Parathyroid adenoma (tissue), 2 donors: ENCODE measurements around the gene PA2G4.
A peak's percentile ranks its signal among the peaks of the same experiment; 100 is the strongest.
"Not testable (repeated sequence)": the region's sequence is repeated elsewhere in the genome, so short reads cannot be mapped to it uniquely, and the experiment has no call there.

Source experiments
- H2AFZ ChIP-seq: fragments of 300-600 bp; sonication (generic); one replicate; pipeline ENCODE4 v1.7.0; 2017; ENCODE audit warnings: antibody characterized with exemption, mild to moderate bottlenecking
- H3K27ac ChIP-seq: fragments of 300-600 bp; sonication (generic); one replicate; pipeline ENCODE4 v1.7.0; 2017
- H3K27me3 ChIP-seq: fragments of 300-600 bp; sonication (generic); one replicate; pipeline ENCODE4 v1.7.0; 2017; ENCODE audit warnings: low read length; ENCODE audit not compliant: control insufficient read depth, insufficient read depth
- H3K36me3 ChIP-seq: fragments of 300-600 bp; sonication (generic); one replicate; pipeline ENCODE4 v1.7.0; 2017; ENCODE audit warnings: low read length; ENCODE audit not compliant: control insufficient read depth, insufficient read depth
- H3K4me1 ChIP-seq: fragments of 300-600 bp; sonication (generic); one replicate; pipeline ENCODE4 v1.7.0; 2017; ENCODE audit warnings: control low read depth
- H3K4me2 ChIP-seq: fragments of 300-600 bp; sonication (generic); one replicate; pipeline ENCODE4 v1.7.0; 2017; ENCODE audit warnings: low read length
- H3K4me3 ChIP-seq: fragments of 300-600 bp; sonication (generic); one replicate; pipeline ENCODE4 v1.7.0; 2017; ENCODE audit warnings: low read depth, low read length
- H3K79me2 ChIP-seq: fragments of 300-600 bp; sonication (generic); one replicate; pipeline ENCODE4 v1.7.0; 2017; ENCODE audit warnings: control low read depth
- H3K9ac ChIP-seq: fragments of 300-600 bp; sonication (generic); one replicate; pipeline ENCODE4 v1.7.0; 2017; ENCODE audit warnings: mild to moderate bottlenecking
- H3K9me3 ChIP-seq: fragments of 300-600 bp; sonication (generic); one replicate; pipeline ENCODE4 v1.7.0; 2017; ENCODE audit warnings: low read length; ENCODE audit not compliant: control insufficient read depth
- TF ChIP-seq, protein P1 (sequence below): fragments of 300-600 bp; sonication (generic); IDR thresholded peaks from one replicate; pipeline ENCODE4 v1.7.0; 2017; ENCODE audit warnings: antibody characterized with exemption, mild to moderate bottlenecking
- donor health status: primary hyperparathyroidism.

PA2G4 gene

DNA sequence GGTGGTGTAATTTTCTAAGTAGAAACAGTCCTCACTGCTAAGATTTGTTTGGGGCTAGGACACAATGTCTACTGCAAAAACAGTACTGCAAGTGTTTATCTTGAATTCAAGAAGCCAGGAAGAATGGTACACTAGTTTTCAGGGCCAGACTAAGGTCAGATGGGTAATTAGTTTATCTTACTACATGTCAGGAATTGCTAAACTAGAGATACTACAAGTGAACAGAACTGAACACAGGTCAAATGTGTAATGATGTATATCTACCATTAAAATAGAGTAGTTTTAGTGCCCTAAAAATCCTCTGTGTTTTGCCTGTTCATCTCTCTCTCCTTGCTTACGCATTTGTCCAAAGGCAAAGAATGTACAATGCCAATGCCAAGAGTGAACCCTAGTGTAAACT, 9.7 kb downstream of the PA2G4 start:
- Histone ChIP-seq H3K4me3 (no peak overlapping the region), H3K4me2 (no peak overlapping the region), H2AFZ (no peak overlapping the region), H3K9ac (no peak overlapping the region), H3K4me1 (peaks cover 4% of the 10 kb centered on the region), H3K9me3 (no peaks in the 10 kb centered on the region), H3K27ac (no peak overlapping the region), H3K79me2 (peaks cover 2% of the 10 kb centered on the region), H3K27me3 (no peaks in the 10 kb centered on the region), H3K36me3 (no peaks in the 10 kb centered on the region)
- TF ChIP-seq, protein P1, sequence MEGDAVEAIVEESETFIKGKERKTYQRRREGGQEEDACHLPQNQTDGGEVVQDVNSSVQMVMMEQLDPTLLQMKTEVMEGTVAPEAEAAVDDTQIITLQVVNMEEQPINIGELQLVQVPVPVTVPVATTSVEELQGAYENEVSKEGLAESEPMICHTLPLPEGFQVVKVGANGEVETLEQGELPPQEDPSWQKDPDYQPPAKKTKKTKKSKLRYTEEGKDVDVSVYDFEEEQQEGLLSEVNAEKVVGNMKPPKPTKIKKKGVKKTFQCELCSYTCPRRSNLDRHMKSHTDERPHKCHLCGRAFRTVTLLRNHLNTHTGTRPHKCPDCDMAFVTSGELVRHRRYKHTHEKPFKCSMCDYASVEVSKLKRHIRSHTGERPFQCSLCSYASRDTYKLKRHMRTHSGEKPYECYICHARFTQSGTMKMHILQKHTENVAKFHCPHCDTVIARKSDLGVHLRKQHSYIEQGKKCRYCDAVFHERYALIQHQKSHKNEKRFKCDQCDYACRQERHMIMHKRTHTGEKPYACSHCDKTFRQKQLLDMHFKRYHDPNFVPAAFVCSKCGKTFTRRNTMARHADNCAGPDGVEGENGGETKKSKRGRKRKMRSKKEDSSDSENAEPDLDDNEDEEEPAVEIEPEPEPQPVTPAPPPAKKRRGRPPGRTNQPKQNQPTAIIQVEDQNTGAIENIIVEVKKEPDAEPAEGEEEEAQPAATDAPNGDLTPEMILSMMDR = no peak

DNA sequence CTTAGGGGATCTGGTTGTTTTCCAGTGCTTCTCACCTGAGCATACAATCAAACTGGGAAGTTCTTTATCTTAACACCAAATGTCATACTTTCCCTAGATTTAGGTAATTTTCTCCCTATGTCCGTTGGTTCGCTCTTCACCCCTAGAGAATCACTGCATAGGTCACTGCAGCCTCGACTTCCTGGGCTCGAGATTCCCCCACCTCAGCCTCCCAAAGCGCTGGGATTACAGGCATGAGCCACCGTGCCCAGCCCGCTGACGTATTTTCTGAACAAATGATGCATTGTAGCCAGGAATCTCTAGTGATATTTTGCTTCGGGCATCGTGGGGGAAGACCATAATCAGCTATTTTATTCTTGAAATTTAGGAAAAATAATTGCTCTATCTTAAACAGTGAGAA, 11.0 kb downstream of the PA2G4 start:
- peaks cover 11% of the 10 kb centered on the region for H3K4me1 ChIP-seq
- no peak overlapping the region for H3K9ac ChIP-seq
- H3K36me3 ChIP-seq = no peaks in the 10 kb centered on the region
- H3K4me3 ChIP-seq = peak overlapping the region; percentile 98
- no peaks in the 10 kb centered on the region for H3K27me3 ChIP-seq
- no peaks in the 10 kb centered on the region for H3K9me3 ChIP-seq
- peaks cover 2% of the 10 kb centered on the region for H3K79me2 ChIP-seq
- TF ChIP-seq, protein P1 = no peak
- peak overlapping the region; percentile 97 for H3K27ac ChIP-seq
- H2AFZ ChIP-seq = peak overlapping the region; percentile 82
- H3K4me2 ChIP-seq = peak overlapping the region; percentile 82

DNA sequence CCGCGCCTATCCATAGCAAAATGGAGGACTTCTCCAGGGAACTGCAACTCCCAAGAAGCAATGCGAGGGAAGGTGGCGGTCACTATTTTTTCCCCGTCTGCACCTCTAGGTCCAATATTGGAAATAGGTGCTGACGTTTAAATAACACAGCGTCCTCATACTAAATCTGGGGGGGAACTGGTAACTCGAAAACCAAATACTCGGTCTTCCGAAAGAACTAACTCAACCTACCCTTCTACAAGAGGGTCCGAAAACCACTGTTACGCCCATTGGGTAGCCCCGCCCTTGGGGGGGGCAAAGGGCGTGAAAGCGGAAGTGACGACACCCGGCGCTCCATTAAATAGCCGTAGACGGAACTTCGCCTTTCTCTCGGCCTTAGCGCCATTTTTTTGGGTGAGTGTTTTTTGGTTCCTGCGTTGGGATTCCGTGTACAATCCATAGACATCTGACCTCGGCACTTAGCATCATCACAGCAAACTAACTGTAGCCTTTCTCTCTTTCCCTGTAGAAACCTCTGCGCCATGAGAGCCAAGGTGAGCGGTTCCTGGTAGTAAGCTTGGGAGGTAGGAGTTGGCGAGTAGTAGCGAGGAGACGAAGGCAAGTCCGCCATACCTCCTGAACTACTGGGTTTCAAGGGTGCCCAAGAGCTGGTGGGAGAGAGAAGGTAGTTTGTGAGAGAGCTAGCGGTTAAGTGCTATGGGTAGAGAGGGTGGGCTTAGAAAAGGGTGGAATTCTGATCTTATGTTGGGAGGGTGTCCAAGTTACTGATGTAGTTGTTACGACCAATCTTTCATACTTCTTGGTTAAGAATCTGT, 12.1 kb downstream of the PA2G4 start, which contains the start of gene RPL41:
Gene RPL41, plus strand, starts transcription at position 367 of the 815 bp plus-strand sequence.
- Histone ChIP-seq H3K9me3 (no peaks in the 10 kb centered on the region), H2AFZ (peak within 1 kb of the TSS; percentile 82), H3K36me3 (no peaks in the 10 kb centered on the region), H3K4me3 (peak within 1 kb of the TSS; percentile 98), H3K4me1 (peaks cover 11% of the 10 kb centered on the region), H3K27ac (peak within 1 kb of the TSS; percentile 97), H3K9ac (peak within 1 kb of the TSS; percentile 40), H3K27me3 (no peaks in the 10 kb centered on the region), H3K79me2 (peaks cover 2% of the 10 kb centered on the region), H3K4me2 (peak within 1 kb of the TSS; percentile 84)
- TF ChIP-seq, protein P1 = peak; percentile 18

DNA sequence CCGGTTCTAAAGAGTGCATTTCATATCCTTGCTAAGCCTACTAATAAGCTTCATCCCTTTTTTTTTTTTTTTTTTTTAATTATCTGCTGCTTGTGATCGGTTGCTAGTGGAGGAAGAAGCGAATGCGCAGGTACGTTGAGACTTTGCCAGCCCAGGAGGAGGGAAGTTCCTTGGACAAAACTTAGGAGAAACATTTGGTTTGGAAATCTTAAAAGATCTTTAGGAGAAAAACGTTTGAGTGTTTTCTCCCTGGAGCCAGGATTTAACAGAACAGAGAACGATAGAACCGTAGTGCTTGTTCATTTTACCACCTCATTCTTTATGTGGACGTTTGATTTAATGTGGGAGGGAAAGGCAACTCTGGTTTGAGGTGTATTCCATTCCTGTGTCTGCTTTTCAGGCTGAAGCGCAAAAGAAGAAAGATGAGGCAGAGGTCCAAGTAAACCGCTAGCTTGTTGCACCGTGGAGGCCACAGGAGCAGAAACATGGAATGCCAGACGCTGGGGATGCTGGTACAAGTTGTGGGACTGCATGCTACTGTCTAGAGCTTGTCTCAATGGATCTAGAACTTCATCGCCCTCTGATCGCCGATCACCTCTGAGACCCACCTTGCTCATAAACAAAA, 12.8 kb downstream of the PA2G4 start:
- H3K4me1 ChIP-seq = peaks cover 11% of the 10 kb centered on the region
- H3K9ac ChIP-seq = peak overlapping the region; percentile 40
- peak overlapping the region; percentile 97 for H3K27ac ChIP-seq
- H3K79me2 ChIP-seq, H3K36me3 ChIP-seq, H3K27me3 ChIP-seq, H2AFZ ChIP-seq, H3K9me3 ChIP-seq: not testable (repeated sequence)
- H3K4me3 ChIP-seq = peak overlapping the region; percentile 98
- H3K4me2 ChIP-seq = peak overlapping the region; percentile 84
